Mesothelial cell of epicardium (in vitro differentiated cells): ENCODE measurements around the gene PNKP. TPM values are rescaled to one million over a fixed set of nuclear protein-coding genes. Genes with fewer than 3 reads are reported as not detected.
A peak's percentile ranks its signal among the peaks of the same experiment; 100 is the strongest.

Experiments
- DNase-seq, 2 experiments: peaks; one replicate each; pipeline ENCODE4 v3.0.0; 2021; ENCODE audit warnings: low spot score in 2 of 2; ENCODE audit not compliant: unreplicated experiment in 2 of 2
- H3K27ac Mint-ChIP-seq: 2 replicates; pipeline ENCODE4 v1.8.0; 2021; ENCODE audit warnings: mixed read lengths
- H3K27me3 Mint-ChIP-seq: 2 replicates; pipeline ENCODE4 v1.8.0; 2021; ENCODE audit warnings: low read depth, mixed read lengths
- H3K36me3 Mint-ChIP-seq: 2 replicates; pipeline ENCODE4 v1.8.0; 2021; ENCODE audit warnings: mixed read lengths
- H3K4me1 Mint-ChIP-seq: 2 replicates; pipeline ENCODE4 v1.8.0; 2021; ENCODE audit warnings: mixed read lengths
- H3K4me3 Mint-ChIP-seq: 2 replicates; pipeline ENCODE4 v1.8.0; 2021; ENCODE audit warnings: mild to moderate bottlenecking, moderate library complexity, mixed read lengths
- H3K9me3 Mint-ChIP-seq: 2 replicates; pipeline ENCODE4 v1.8.0; 2021; ENCODE audit warnings: mixed read lengths
- total RNA-seq: library from RNA; stranded (reverse); gene quantifications from 3 replicates; pipeline ENCODE4 v1.2.1, GENCODE V29; 2021
- TF ChIP-seq, protein P1 (sequence below): fragments of 200-600 bp; sonication (generic); IDR thresholded peaks from one replicate; pipeline ENCODE4 v1.5.0; 2021; ENCODE audit warnings: antibody characterized with exemption; ENCODE audit not compliant: unreplicated experiment

PNKP gene
- total RNA-seq, 1 donor from 2014 or later: 103 TPM

DNA sequence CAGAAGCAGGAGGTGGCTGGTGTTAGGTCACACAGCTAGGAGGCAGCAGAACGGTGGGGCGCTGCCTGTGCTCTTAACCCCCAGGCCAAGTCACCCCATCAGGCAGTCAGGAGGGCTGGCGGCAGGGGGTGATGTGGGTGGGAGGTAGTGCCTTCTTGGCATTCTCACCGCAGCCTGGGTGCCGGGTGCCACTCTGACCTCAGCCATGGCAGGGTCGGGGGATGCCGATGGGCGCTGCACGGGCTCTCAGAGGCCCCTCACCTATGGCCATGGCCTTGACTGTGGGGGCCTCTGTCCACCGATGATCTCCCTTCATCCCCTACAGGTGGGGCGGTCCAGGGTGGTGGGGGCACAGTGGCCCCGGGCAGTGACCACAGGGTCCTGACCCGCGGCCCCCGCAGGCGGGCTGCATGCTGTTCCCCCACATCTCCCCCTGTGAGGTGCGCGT lies 10.8 kb downstream of the PNKP start:
- TF ChIP-seq, protein P1, sequence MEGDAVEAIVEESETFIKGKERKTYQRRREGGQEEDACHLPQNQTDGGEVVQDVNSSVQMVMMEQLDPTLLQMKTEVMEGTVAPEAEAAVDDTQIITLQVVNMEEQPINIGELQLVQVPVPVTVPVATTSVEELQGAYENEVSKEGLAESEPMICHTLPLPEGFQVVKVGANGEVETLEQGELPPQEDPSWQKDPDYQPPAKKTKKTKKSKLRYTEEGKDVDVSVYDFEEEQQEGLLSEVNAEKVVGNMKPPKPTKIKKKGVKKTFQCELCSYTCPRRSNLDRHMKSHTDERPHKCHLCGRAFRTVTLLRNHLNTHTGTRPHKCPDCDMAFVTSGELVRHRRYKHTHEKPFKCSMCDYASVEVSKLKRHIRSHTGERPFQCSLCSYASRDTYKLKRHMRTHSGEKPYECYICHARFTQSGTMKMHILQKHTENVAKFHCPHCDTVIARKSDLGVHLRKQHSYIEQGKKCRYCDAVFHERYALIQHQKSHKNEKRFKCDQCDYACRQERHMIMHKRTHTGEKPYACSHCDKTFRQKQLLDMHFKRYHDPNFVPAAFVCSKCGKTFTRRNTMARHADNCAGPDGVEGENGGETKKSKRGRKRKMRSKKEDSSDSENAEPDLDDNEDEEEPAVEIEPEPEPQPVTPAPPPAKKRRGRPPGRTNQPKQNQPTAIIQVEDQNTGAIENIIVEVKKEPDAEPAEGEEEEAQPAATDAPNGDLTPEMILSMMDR: no peak
- peaks cover 21% of the 10 kb centered on the region for H3K4me1 Mint-ChIP-seq
- no peak overlapping the region for H3K27ac Mint-ChIP-seq
- H3K9me3 Mint-ChIP-seq: no peaks in the 10 kb centered on the region
- no peaks in the 10 kb centered on the region for H3K27me3 Mint-ChIP-seq
- H3K36me3 Mint-ChIP-seq: peaks cover 9% of the 10 kb centered on the region
- DNase-seq: no peak
- no peak overlapping the region for H3K4me3 Mint-ChIP-seq

- TF ChIP-seq, protein P1: no peak
- H3K4me1 Mint-ChIP-seq: peaks cover 19% of the 10 kb centered on the region
- H3K9me3 Mint-ChIP-seq: no peaks in the 10 kb centered on the region
- DNase-seq: no peak
- H3K36me3 Mint-ChIP-seq: peaks cover 7% of the 10 kb centered on the region
- no peaks in the 10 kb centered on the region for H3K27me3 Mint-ChIP-seq
- no peak overlapping the region for H3K4me3 Mint-ChIP-seq
- peak overlapping the region; percentile 53 for H3K27ac Mint-ChIP-seq
Measured at GRCh38 chr19:49855676-49856573, 11.5 kb downstream of the PNKP start.

GRCh38 chr19:49855277-49855675 lies 12.1 kb downstream of the PNKP start:
- H3K9me3 Mint-ChIP-seq: peaks cover under 1% of the 10 kb centered on the region
- DNase-seq: no peak
- H3K4me1 Mint-ChIP-seq: peaks cover 19% of the 10 kb centered on the region
- H3K36me3 Mint-ChIP-seq: peaks cover 7% of the 10 kb centered on the region
- no peaks in the 10 kb centered on the region for H3K27me3 Mint-ChIP-seq
- H3K4me3 Mint-ChIP-seq: no peak overlapping the region
- peak overlapping the region; percentile 53 for H3K27ac Mint-ChIP-seq
- TF ChIP-seq, protein P1: no peak

GRCh38 chr19:49854378-49855263 lies 12.8 kb downstream of the PNKP start:
- H3K27me3 Mint-ChIP-seq: no peaks in the 10 kb centered on the region
- peaks cover 14% of the 10 kb centered on the region for H3K36me3 Mint-ChIP-seq
- no peak overlapping the region for H3K27ac Mint-ChIP-seq
- no peak overlapping the region for H3K4me3 Mint-ChIP-seq
- TF ChIP-seq, protein P1: no peak
- H3K9me3 Mint-ChIP-seq: peaks cover 7% of the 10 kb centered on the region
- peaks cover 25% of the 10 kb centered on the region for H3K4me1 Mint-ChIP-seq
- no peak for DNase-seq

DNA sequence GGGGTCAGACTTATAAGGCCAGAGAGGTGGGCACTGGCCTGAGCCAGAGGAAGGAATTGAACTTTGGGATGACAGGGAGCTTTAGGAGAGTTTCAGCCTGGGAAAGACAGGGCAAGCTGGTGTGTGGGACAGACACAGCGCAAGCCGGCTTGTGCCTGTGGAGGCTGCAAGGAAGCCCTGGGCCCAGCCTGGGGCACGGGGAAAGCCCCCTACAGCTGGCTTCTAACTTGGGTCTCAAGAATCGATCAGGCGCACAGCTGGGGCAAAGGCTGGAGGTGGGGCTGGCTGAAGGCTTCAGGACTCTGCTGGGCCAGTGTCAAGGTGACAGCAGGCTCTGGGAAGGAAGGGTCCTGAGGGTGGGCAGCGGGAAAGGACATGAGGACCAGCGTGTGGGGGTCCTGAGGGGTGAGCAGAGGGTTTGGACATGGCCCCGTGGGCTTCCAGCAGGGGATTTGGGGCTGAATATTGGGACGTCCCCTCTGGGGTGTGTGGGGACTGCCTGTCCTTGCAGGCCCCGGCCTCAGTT lies 13.5 kb downstream of the PNKP start:
- Mint-ChIP-seq H3K4me3 (peak overlapping the region; percentile 48), H3K4me1 (peaks cover 25% of the 10 kb centered on the region), H3K27me3 (no peaks in the 10 kb centered on the region), H3K27ac (peak overlapping the region; percentile 68), H3K36me3 (peaks cover 19% of the 10 kb centered on the region), H3K9me3 (peaks cover 11% of the 10 kb centered on the region)
- no peak for DNase-seq
- TF ChIP-seq, protein P1: no peak
